AG10803 (cell line): ENCODE data around the gene SKIL.

Experiments
- DNase-seq: peaks from one replicate; pipeline ENCODE4 v3.0.0; 2010; ENCODE audit warnings: low read depth
- H3K4me3 ChIP-seq: 2 replicates; pipeline ENCODE4 v1.5.1; 2011; ENCODE audit warnings: mild to moderate bottlenecking, low read length, control low read depth
- TF ChIP-seq, protein P1 (sequence below): conservative IDR thresholded peaks from 2 replicates; pipeline ENCODE4 v1.5.1; 2011; ENCODE audit warnings: mild to moderate bottlenecking, low read length, control low read depth, inconsistent platforms

The SKIL gene

DNA sequence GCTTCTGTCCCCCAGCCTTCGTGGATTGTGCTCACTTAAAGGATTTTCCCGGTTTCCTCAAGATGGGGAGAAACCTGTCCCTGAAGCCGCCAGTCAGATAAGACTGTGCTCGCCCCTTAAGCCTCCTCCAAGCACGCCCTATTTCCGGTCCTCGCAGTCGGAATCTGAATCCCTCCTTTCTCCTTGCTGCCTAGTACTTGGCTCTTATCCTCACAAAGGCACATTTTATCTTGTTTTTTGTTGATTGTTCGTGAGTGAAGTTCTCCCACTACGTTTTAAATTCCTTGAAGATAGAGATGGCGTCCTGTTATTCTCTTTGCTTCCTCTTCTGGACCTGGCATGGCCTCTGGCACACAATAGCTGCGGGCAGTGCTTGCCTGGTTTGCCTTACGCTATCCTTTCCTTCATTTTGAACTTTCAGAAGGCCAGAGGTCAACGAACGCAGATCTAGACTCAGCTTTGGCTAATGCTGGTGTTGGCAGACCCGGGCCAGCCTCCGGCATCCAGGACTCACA lies 62.8 kb downstream of the SKIL start:
- H3K4me3 ChIP-seq: peak overlapping the region; percentile 92
- TF ChIP-seq, protein P1, sequence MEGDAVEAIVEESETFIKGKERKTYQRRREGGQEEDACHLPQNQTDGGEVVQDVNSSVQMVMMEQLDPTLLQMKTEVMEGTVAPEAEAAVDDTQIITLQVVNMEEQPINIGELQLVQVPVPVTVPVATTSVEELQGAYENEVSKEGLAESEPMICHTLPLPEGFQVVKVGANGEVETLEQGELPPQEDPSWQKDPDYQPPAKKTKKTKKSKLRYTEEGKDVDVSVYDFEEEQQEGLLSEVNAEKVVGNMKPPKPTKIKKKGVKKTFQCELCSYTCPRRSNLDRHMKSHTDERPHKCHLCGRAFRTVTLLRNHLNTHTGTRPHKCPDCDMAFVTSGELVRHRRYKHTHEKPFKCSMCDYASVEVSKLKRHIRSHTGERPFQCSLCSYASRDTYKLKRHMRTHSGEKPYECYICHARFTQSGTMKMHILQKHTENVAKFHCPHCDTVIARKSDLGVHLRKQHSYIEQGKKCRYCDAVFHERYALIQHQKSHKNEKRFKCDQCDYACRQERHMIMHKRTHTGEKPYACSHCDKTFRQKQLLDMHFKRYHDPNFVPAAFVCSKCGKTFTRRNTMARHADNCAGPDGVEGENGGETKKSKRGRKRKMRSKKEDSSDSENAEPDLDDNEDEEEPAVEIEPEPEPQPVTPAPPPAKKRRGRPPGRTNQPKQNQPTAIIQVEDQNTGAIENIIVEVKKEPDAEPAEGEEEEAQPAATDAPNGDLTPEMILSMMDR: no peak
- DNase-seq: peak; percentile 44

DNA sequence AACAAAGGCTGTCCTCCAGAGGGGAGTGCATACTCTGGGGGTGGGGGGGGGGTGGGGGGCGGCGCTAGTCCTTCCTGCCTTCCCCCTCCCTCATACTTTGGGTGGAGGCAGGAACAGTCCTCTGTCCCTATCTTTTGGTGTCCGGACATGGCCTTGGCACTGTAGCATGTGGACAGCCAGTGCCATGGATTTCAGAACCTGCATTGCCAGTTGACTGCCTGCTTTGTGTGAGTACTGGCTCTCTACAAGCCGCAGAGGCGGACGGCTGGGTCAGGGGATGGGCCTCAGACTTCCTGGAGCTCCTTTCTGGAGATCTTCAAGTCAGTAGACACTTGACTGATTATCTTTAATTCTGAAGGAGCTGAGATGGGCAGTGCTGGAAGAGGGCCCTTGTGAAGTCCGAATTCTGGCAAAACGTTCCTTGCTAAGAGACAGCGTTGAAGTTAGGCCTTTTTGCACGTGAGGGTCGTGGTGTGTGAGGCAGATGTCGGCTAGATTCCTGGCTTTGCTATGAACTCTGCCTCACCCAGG lies 63.7 kb downstream of the SKIL start:
- peak; percentile 51 for DNase-seq
- H3K4me3 ChIP-seq: peak overlapping the region; percentile 92
- TF ChIP-seq, protein P1: no peak

DNA sequence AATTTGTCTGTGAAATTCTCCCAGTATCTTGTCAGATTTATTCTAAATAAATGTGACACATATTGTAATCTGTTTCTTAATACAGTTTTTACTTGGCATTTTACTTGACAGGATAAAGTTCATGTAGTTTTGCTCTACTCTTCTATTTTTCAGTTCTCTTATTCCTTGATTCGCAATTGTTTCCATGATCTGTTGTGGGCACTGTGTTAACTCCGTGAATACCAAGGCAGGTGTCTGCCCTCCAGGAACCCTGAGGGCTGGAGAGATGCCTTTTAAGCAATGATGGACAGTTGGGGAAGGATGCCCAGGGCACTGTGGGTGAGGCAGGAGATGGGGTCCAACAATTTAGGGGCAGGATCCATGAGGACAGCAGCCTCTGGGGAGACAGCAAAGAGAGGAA lies 64.2 kb downstream of the SKIL start:
- TF ChIP-seq, protein P1: no peak

DNA sequence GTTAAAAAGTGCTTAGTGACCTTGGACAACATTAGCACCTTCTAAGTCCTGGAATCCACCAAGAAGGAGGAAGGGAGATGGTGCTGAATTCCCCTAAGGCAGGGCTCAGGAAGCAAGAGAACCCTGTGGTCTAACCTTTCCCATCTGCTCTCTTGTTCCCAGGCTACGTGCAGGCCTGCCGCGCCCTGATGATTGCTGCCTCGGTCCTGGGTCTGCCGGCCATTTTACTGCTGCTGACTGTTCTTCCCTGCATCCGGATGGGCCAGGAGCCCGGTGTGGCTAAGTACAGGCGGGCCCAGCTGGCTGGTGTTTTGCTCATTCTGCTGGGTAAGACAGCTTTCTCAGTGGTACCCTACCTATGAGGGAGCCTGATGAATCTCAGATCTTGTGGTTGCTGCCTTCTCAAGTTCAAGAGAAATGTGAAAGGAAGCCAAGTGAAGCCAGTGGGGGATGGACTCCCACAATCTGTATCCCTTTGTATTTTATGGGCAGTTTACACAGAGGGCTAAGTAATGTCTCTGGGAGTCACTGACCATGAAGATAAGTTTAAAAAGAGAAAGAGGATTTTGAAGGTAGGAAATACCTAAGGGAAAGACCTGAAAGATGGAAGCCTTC lies 65.6 kb downstream of the SKIL start:
- TF ChIP-seq, protein P1: no peak
- peak overlapping the region; percentile 3; the same call in 1 of the 2 replicates for H3K4me3 ChIP-seq
- DNase-seq: no peak

More for the DNA sequence above, 64.2 kb downstream of the SKIL start:
- peak overlapping the region; percentile 92 for H3K4me3 ChIP-seq
- no peak for DNase-seq

DNA sequence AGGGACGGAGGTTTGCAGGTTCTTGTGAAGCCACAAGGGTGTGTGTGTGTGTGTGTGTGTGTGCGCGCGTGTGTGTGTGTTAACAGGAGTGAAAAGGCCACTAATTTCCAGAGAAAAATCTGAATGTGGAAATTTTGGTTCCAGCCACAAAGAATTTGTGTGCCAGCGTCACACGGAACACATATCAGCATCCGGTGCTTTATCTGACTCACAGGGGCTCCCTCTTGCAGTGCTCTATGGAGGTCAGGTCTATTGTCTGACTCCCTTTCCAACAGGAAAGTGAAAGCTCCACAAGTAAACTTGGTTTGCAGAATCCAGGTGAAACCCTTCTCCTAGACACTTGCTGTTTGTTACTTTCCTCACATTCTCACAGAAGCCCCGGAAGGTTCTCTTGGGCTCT lies 67.4 kb downstream of the SKIL start:
- no peak for DNase-seq
- TF ChIP-seq, protein P1: no peak
- no peak overlapping the region for H3K4me3 ChIP-seq

DNA sequence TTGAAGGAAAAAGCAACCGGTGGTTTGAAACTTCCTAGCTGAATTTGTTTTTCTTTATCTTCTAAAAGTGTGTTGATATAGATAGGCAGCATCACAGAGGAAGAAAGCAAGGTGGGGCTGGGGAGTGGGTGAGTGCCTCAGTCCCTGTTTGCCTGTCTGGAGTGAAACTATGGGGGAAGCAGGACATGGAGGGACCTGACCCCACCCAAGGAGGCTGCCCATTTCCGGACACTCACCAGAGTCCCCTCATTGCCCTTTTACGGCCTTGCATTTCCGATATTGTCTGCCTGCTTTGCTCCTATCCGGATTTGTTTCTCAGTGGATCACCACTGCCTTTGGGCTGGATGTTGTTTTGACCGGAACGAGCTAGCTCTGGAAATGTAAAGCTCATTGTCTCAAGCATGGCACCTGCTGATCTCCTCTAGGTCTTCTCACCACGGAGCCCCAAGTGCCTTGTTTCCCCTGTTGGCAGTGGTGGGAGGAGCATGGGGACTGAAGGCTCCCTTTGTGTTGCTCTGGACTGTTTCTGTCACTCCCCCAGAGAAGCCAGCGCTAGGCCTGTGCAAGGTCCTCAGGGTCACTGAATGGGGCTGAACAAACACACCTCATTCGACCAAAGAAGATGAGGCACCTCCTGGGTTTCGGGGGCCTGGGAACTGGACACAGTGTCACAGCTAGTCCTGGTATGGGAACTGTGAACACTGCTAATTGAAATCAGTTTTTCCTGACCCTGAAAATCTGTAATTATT lies 68.2 kb downstream of the SKIL start:
- TF ChIP-seq, protein P1: no peak
- no peak for DNase-seq

More for the DNA sequence above, 68.2 kb downstream of the SKIL start:
- no peak overlapping the region for H3K4me3 ChIP-seq
